CD4-positive, alpha-beta memory T cell (primary cell): ENCODE results near the gene PIK3C2G. TPM values are rescaled to one million over a fixed set of nuclear protein-coding genes. Genes with fewer than 3 reads are reported as not detected.

ENCODE experiments used
- CTCF ChIA-PET: fragments of 350-600 bp; sonication (Branson Sonifier 250); formaldehyde crosslinking; loops from one replicate; lab custom pipeline; 2021; ENCODE audit warnings: inconsistent platforms; ENCODE audit not compliant: partially characterized antibody; lab: Charles Lee
- POLR2A ChIA-PET: fragments of 350-600 bp; sonication (Branson Sonifier 250); formaldehyde crosslinking; loops from one replicate; lab custom pipeline; 2021; ENCODE audit not compliant: partially characterized antibody; lab: Charles Lee
- DNase-seq, 5 donors: peaks; one replicate each; pipeline versions ENCODE4 v3.0.0 to v3.0.0-alpha.2; 2020 to 2022; ENCODE audit warnings: mixed read lengths in 1 of 5
- H3K27ac ChIP-seq: one replicate; pipeline ENCODE4 v1.7.0; 2013; ENCODE audit warnings: low read depth, low read length
- H3K27me3 ChIP-seq: 2 replicates; pipeline ENCODE4 v1.7.0; 2013; ENCODE audit warnings: mild to moderate bottlenecking, low read length, moderate library complexity; ENCODE audit not compliant: insufficient read depth
- H3K36me3 ChIP-seq: 2 replicates; pipeline ENCODE4 v1.7.0; 2013; ENCODE audit warnings: mild to moderate bottlenecking, low read length, moderate library complexity; ENCODE audit not compliant: insufficient read depth
- H3K4me1 ChIP-seq: 2 replicates; pipeline ENCODE4 v1.7.0; 2013; ENCODE audit warnings: mild to moderate bottlenecking, low read length, moderate library complexity; ENCODE audit not compliant: insufficient read depth
- H3K4me3 ChIP-seq, 2 donors: one replicate each; pipeline ENCODE4 v1.7.0; 2013; ENCODE audit warnings: low read length in 2 of 2, mild to moderate bottlenecking in 1 of 2
- H3K9me3 ChIP-seq, 2 donors: one replicate each; pipeline ENCODE4 v1.7.0; 2013; ENCODE audit warnings: low read length in 2 of 2, control low read depth in 1 of 2; ENCODE audit not compliant: control insufficient read depth in 1 of 2
- H3K27ac Mint-ChIP-seq, 7 donors: one replicate each; pipeline ENCODE4 v1.8.0; 2020 to 2021; ENCODE audit warnings: mixed read lengths in 7 of 7, mild to moderate bottlenecking in 6 of 7, inconsistent platforms in 3 of 7, moderate library complexity in 3 of 7
- H3K27me3 Mint-ChIP-seq, 2 donors: one replicate each; pipeline ENCODE4 v1.8.0; 2020 to 2021; ENCODE audit warnings: mixed read lengths in 2 of 2
- H3K36me3 Mint-ChIP-seq, 2 donors: one replicate each; pipeline ENCODE4 v1.8.0; 2020 to 2021; ENCODE audit warnings: mixed read lengths in 2 of 2, inconsistent platforms in 1 of 2, mild to moderate bottlenecking in 1 of 2
- H3K4me1 Mint-ChIP-seq, 4 donors: one replicate each; pipeline ENCODE4 v1.8.0; 2020 to 2021; ENCODE audit warnings: mixed read lengths in 4 of 4, mild to moderate bottlenecking in 1 of 4
- H3K4me3 Mint-ChIP-seq, 8 donors: one replicate each; pipeline ENCODE4 v1.8.0; 2020 to 2021; ENCODE audit warnings: mixed read lengths in 8 of 8, mild to moderate bottlenecking in 7 of 8, moderate library complexity in 6 of 8, inconsistent platforms in 3 of 8
- H3K9me3 Mint-ChIP-seq, 8 donors: one replicate each; pipeline ENCODE4 v1.8.0; 2020 to 2021; ENCODE audit warnings: mixed read lengths in 8 of 8, mild to moderate bottlenecking in 5 of 8, inconsistent platforms in 3 of 8, moderate library complexity in 1 of 8
- intact Hi-C: fragments of 100-400 bp; cut with micrococcal nuclease; formaldehyde crosslinking; loops from one replicate; pipeline ENCODE4 v1.15.1; 2023
- polyA plus RNA-seq, 2 donors: library from polyadenylated mRNA; unstranded; fragments of 300-500 nt; fragmentation: Illumina TruSeq; gene quantifications; one replicate each; pipeline ENCODE4 v1.2.3, GENCODE V29; 2021
- total RNA-seq, 2 experiments: library from RNA; stranded (reverse); gene quantifications; one replicate each; pipeline ENCODE4 v1.2.3, GENCODE V29; 2021

PIK3C2G gene
- total and polyA plus RNA-seq, 4 experiments from 2014 or later, result not detected

- H3K36me3 ChIP-seq, result no peaks in the 10 kb centered on the region
- ChIA-PET POLR2A (no interaction called here), CTCF (no interaction called here)
- H3K27ac ChIP-seq, result no peak overlapping the region
- H3K27ac Mint-ChIP-seq, result no peak overlapping the region
- H3K4me3 ChIP-seq, result no peak overlapping the region
- H3K4me1 Mint-ChIP-seq, result no peaks in the 10 kb centered on the region
- H3K36me3 Mint-ChIP-seq, result no peaks in the 10 kb centered on the region
- H3K4me3 Mint-ChIP-seq, result no peak overlapping the region
- no peaks in the 10 kb centered on the region for H3K4me1 ChIP-seq
- H3K9me3 ChIP-seq, result no peaks in the 10 kb centered on the region
- H3K27me3 ChIP-seq, result no peaks in the 10 kb centered on the region
- no peaks in the 10 kb centered on the region for H3K27me3 Mint-ChIP-seq
- DNase-seq, result no peak
- intact Hi-C loops, result no loop called here
- peaks cover 0 to 6% (median 0%) of the 10 kb centered on the region in 8 donors for H3K9me3 Mint-ChIP-seq
Measured at GRCh38 chr12:18646286-18646890, 385.1 kb downstream of the PIK3C2G start.

- peaks cover 2 to 15% (median 10%) of the 10 kb centered on the region in 8 donors for H3K9me3 Mint-ChIP-seq
- H3K4me3 Mint-ChIP-seq, result no peak overlapping the region
- H3K36me3 ChIP-seq, result no peaks in the 10 kb centered on the region
- POLR2A ChIA-PET, result no interaction called here
- H3K4me1 ChIP-seq, result no peaks in the 10 kb centered on the region
- no peak overlapping the region for H3K27ac Mint-ChIP-seq
- H3K36me3 Mint-ChIP-seq, result no peaks in the 10 kb centered on the region
- H3K9me3 ChIP-seq, result no peaks in the 10 kb centered on the region
- no peak overlapping the region for H3K4me3 ChIP-seq
- no peak for DNase-seq
- no peaks in the 10 kb centered on the region for H3K4me1 Mint-ChIP-seq
- H3K27me3 ChIP-seq, result no peaks in the 10 kb centered on the region
- intact Hi-C loops, result no loop called here
- CTCF ChIA-PET, result no interaction called here
- no peak overlapping the region for H3K27ac ChIP-seq
- H3K27me3 Mint-ChIP-seq, result no peaks in the 10 kb centered on the region
Measured at GRCh38 chr12:18651525-18651924, 390.2 kb downstream of the PIK3C2G start.

GRCh38 chr12:18652596-18652995 lies 391.3 kb downstream of the PIK3C2G start:
- Histone ChIP-seq H3K9me3 (no peaks in the 10 kb centered on the region), H3K36me3 (no peaks in the 10 kb centered on the region), H3K27ac (no peak overlapping the region), H3K4me3 (no peak overlapping the region), H3K4me1 (no peaks in the 10 kb centered on the region), H3K27me3 (no peaks in the 10 kb centered on the region)
- no peak for DNase-seq
- Mint-ChIP-seq H3K27ac (no peak overlapping the region), H3K9me3 (peaks cover 8 to 22% (median 17%) of the 10 kb centered on the region in 8 donors), H3K4me3 (no peak overlapping the region), H3K36me3 (no peaks in the 10 kb centered on the region), H3K27me3 (no peaks in the 10 kb centered on the region), H3K4me1 (no peaks in the 10 kb centered on the region)
- intact Hi-C loops, result no loop called here
- CTCF ChIA-PET, result no interaction called here
- POLR2A ChIA-PET, result no interaction called here

GRCh38 chr12:18653465-18653864 lies 392.1 kb downstream of the PIK3C2G start:
- Histone ChIP-seq H3K4me1 (no peaks in the 10 kb centered on the region), H3K36me3 (no peaks in the 10 kb centered on the region), H3K9me3 (no peaks in the 10 kb centered on the region), H3K4me3 (no peak overlapping the region), H3K27me3 (no peaks in the 10 kb centered on the region), H3K27ac (no peak overlapping the region)
- intact Hi-C loops, result no loop called here
- POLR2A ChIA-PET, result no interaction called here
- H3K4me1 Mint-ChIP-seq, result no peaks in the 10 kb centered on the region
- H3K9me3 Mint-ChIP-seq, result peaks cover 8 to 30% (median 18%) of the 10 kb centered on the region in 8 donors
- no peak overlapping the region for H3K27ac Mint-ChIP-seq
- H3K27me3 Mint-ChIP-seq, result no peaks in the 10 kb centered on the region
- H3K4me3 Mint-ChIP-seq, result no peak overlapping the region
- CTCF ChIA-PET, result no interaction called here
- no peaks in the 10 kb centered on the region for H3K36me3 Mint-ChIP-seq
- no peak for DNase-seq

- Histone ChIP-seq H3K4me3 (no peak overlapping the region), H3K27me3 (no peaks in the 10 kb centered on the region), H3K36me3 (no peaks in the 10 kb centered on the region), H3K9me3 (no peaks in the 10 kb centered on the region), H3K27ac (no peak overlapping the region), H3K4me1 (no peaks in the 10 kb centered on the region)
- DNase-seq, result no peak
- Mint-ChIP-seq H3K27ac (no peak overlapping the region), H3K36me3 (no peaks in the 10 kb centered on the region), H3K4me3 (no peak overlapping the region), H3K4me1 (no peaks in the 10 kb centered on the region), H3K9me3 (peaks cover 8 to 33% (median 21%) of the 10 kb centered on the region in 8 donors), H3K27me3 (no peaks in the 10 kb centered on the region)
- intact Hi-C loops, result no loop called here
- CTCF ChIA-PET, result no interaction called here
- POLR2A ChIA-PET, result no interaction called here
Measured at GRCh38 chr12:18655351-18655750, 394.0 kb downstream of the PIK3C2G start.

- no peaks in the 10 kb centered on the region for H3K9me3 ChIP-seq
- no peaks in the 10 kb centered on the region for H3K27me3 ChIP-seq
- intact Hi-C loops, result no loop called here
- H3K4me1 Mint-ChIP-seq, result no peaks in the 10 kb centered on the region
- H3K4me1 ChIP-seq, result no peaks in the 10 kb centered on the region
- no peak overlapping the region for H3K27ac ChIP-seq
- CTCF ChIA-PET, result no interaction called here
- POLR2A ChIA-PET, result no interaction called here
- H3K4me3 Mint-ChIP-seq, result no peak overlapping the region
- H3K9me3 Mint-ChIP-seq, result peaks cover 4 to 36% (median 23%) of the 10 kb centered on the region in 8 donors
- peaks cover 0 to 1% of the 10 kb centered on the region in 2 donors for H3K27me3 Mint-ChIP-seq
- no peak for DNase-seq
- no peak overlapping the region for H3K4me3 ChIP-seq
- H3K36me3 Mint-ChIP-seq, result no peaks in the 10 kb centered on the region
- H3K36me3 ChIP-seq, result no peaks in the 10 kb centered on the region
- H3K27ac Mint-ChIP-seq, result no peak overlapping the region
Measured at GRCh38 chr12:18658179-18658578, 396.9 kb downstream of the PIK3C2G start.

- DNase-seq, result no peak
- Mint-ChIP-seq H3K9me3 (peaks cover 4 to 37% (median 24%) of the 10 kb centered on the region in 8 donors), H3K27ac (no peak overlapping the region), H3K4me3 (no peak overlapping the region), H3K4me1 (no peaks in the 10 kb centered on the region), H3K27me3 (peaks cover 0 to 1% of the 10 kb centered on the region in 2 donors), H3K36me3 (no peaks in the 10 kb centered on the region)
- CTCF ChIA-PET, result no interaction called here
- H3K4me3 ChIP-seq, result no peak overlapping the region
- intact Hi-C loops, result no loop called here
- no peaks in the 10 kb centered on the region for H3K36me3 ChIP-seq
- H3K9me3 ChIP-seq, result no peaks in the 10 kb centered on the region
- no peaks in the 10 kb centered on the region for H3K27me3 ChIP-seq
- POLR2A ChIA-PET, result no interaction called here
- H3K4me1 ChIP-seq, result no peaks in the 10 kb centered on the region
- H3K27ac ChIP-seq, result no peak overlapping the region
Measured at GRCh38 chr12:18658829-18659228, 397.5 kb downstream of the PIK3C2G start.
